Smooth muscle cell (in vitro differentiated cells): Measurements from ENCODE around the gene CCDC148. TPM values are rescaled to one million over a fixed set of nuclear protein-coding genes. Genes with fewer than 3 reads are reported as not detected.

Experiments used
- DNase-seq: peaks from one replicate; lab custom pipeline; 2025; ENCODE audit not compliant: unreplicated experiment; lab: John Stamatoyannopoulos, UW
- H2AFZ ChIP-seq: fragments of 200-600 bp; sonication (generic); 2 replicates; pipeline ENCODE4 v1.6.0; 2016; ENCODE audit warnings: antibody characterized with exemption, low read depth, mild to moderate bottlenecking
- H3F3A ChIP-seq: fragments of 200-600 bp; sonication (generic); 2 replicates; pipeline ENCODE4 v1.6.0; 2017; ENCODE audit warnings: antibody characterized with exemption, low read depth
- H3K27ac ChIP-seq: fragments of 200-600 bp; sonication (generic); 2 replicates; pipeline ENCODE4 v1.5.1; 2016; ENCODE audit warnings: low read depth, mild to moderate bottlenecking
- H3K27me3 ChIP-seq: fragments of 200-600 bp; sonication (generic); 2 replicates; pipeline ENCODE4 v1.6.1; 2016; ENCODE audit warnings: low read depth, mild to moderate bottlenecking
- H3K36me3 ChIP-seq: fragments of 200-600 bp; sonication (generic); 2 replicates; pipeline ENCODE4 v1.5.1; 2016; ENCODE audit warnings: low read depth
- H3K4me1 ChIP-seq: fragments of 200-600 bp; sonication (generic); 2 replicates; pipeline ENCODE4 v1.5.1; 2016; ENCODE audit warnings: low read depth
- H3K4me2 ChIP-seq: fragments of 200-600 bp; sonication (generic); 2 replicates; pipeline ENCODE4 v1.6.0; 2016; ENCODE audit warnings: mild to moderate bottlenecking
- H3K4me3 ChIP-seq: fragments of 200-600 bp; sonication (generic); 2 replicates; pipeline ENCODE4 v1.5.1; 2016; ENCODE audit warnings: mild to moderate bottlenecking
- H3K79me2 ChIP-seq: fragments of 200-600 bp; sonication (generic); 2 replicates; pipeline ENCODE4 v1.6.0; 2016; ENCODE audit warnings: low read depth, mild to moderate bottlenecking
- H3K9ac ChIP-seq: fragments of 200-600 bp; sonication (generic); 2 replicates; pipeline ENCODE4 v1.6.0; 2016; ENCODE audit warnings: low read depth
- H3K9me3 ChIP-seq: fragments of 200-600 bp; sonication (generic); replicated peaks from 2 replicates; pipeline ENCODE4 v1.5.1; 2016; ENCODE audit warnings: low read depth
- H4K20me1 ChIP-seq: fragments of 200-600 bp; sonication (generic); 2 replicates; pipeline ENCODE4 v1.6.0; 2016; ENCODE audit warnings: low read depth
- CTCF ChIP-seq: fragments of 200-600 bp; sonication (generic); IDR thresholded peaks from 2 replicates; pipeline ENCODE4 v1.5.1; 2017; ENCODE audit warnings: borderline replicate concordance, mild to moderate bottlenecking, antibody characterized with exemption; ENCODE audit not compliant: insufficient read depth, poor library complexity, severe bottlenecking
- WGBS: methylation state at CpG from one replicate; pipeline ENCODE4 v1.1.7; 2016; ENCODE audit warnings: low lambda C conversion rate; 5-methylcytosine and 5-hydroxymethylcytosine counted together
- polyA plus RNA-seq: library from polyadenylated mRNA; unstranded; fragments of >200 nt; fragmentation: Nextera tagmentation; extraction: Ambion mirVana; gene quantifications from 2 replicates; pipeline ENCODE4 v1.2.1, GENCODE V29; 2016
- total RNA-seq: library from RNA; depleted of rRNA; stranded (reverse); fragments of >200 nt; gene quantifications from 2 replicates; pipeline ENCODE4 v1.2.3, GENCODE V29; 2014

CCDC148 gene
- total and polyA plus RNA-seq, 2 experiments from 2014 or later = 0.09 TPM; not detected in 1

- no peak for DNase-seq
- WGBS = 46% methylated on average over 2 of the region's 2 CpGs
- Histone ChIP-seq H3K4me2 (no peak overlapping the region), H3K79me2 (no peaks in the 10 kb centered on the region), H2AFZ (no peak overlapping the region), H3F3A (no peaks in the 10 kb centered on the region), H3K4me1 (peaks cover 4% of the 10 kb centered on the region), H3K9ac (no peak overlapping the region), H3K36me3 (no peaks in the 10 kb centered on the region), H3K4me3 (no peak overlapping the region), H4K20me1 (no peaks in the 10 kb centered on the region), H3K27ac (no peak overlapping the region), H3K27me3 (no peaks in the 10 kb centered on the region), H3K9me3 (no peaks in the 10 kb centered on the region)
- TF ChIP-seq CTCF = no peak
Measured at GRCh38 chr2:158213773-158214172, 242.8 kb downstream of the CCDC148 start.

GRCh38 chr2:158212301-158212700 is 244.3 kb downstream of the CCDC148 start:
- Histone ChIP-seq H2AFZ (no peak overlapping the region), H3K27me3 (no peaks in the 10 kb centered on the region), H3K4me2 (no peak overlapping the region), H3K9ac (no peak overlapping the region), H3K9me3 (no peaks in the 10 kb centered on the region), H3K4me1 (peaks cover 4% of the 10 kb centered on the region), H3F3A (no peaks in the 10 kb centered on the region), H3K27ac (no peak overlapping the region), H3K36me3 (no peaks in the 10 kb centered on the region), H4K20me1 (no peaks in the 10 kb centered on the region), H3K79me2 (no peaks in the 10 kb centered on the region), H3K4me3 (no peak overlapping the region)
- no peak for TF ChIP-seq CTCF
- WGBS = 89% methylated on average over 2 of the region's 2 CpGs
- no peak for DNase-seq

GRCh38 chr2:158211502-158211901 is 245.1 kb downstream of the CCDC148 start:
- H2AFZ ChIP-seq = no peak overlapping the region
- H3K4me3 ChIP-seq = no peak overlapping the region
- no peak overlapping the region for H3K27ac ChIP-seq
- no peaks in the 10 kb centered on the region for H4K20me1 ChIP-seq
- no peak for TF ChIP-seq CTCF
- WGBS = 67% methylated on average over 2 of the region's 2 CpGs
- H3K4me1 ChIP-seq = peaks cover 4% of the 10 kb centered on the region
- DNase-seq = no peak
- H3K9ac ChIP-seq = no peak overlapping the region
- H3F3A ChIP-seq = no peaks in the 10 kb centered on the region
- no peaks in the 10 kb centered on the region for H3K27me3 ChIP-seq
- no peaks in the 10 kb centered on the region for H3K79me2 ChIP-seq
- no peak overlapping the region for H3K4me2 ChIP-seq
- H3K36me3 ChIP-seq = no peaks in the 10 kb centered on the region
- H3K9me3 ChIP-seq = no peaks in the 10 kb centered on the region

- no peaks in the 10 kb centered on the region for H3K79me2 ChIP-seq
- 92% methylated on average over 1 of the region's 1 CpG for WGBS
- peaks cover 3% of the 10 kb centered on the region for H3K4me1 ChIP-seq
Measured at GRCh38 chr2:158207354-158207753, 249.2 kb downstream of the CCDC148 start.

More at GRCh38 chr2:158207354-158207753, 249.2 kb downstream of the CCDC148 start:
- TF ChIP-seq CTCF = no peak
- Histone ChIP-seq H4K20me1 (no peaks in the 10 kb centered on the region), H3K4me3 (no peak overlapping the region), H3K27me3 (no peaks in the 10 kb centered on the region), H2AFZ (no peak overlapping the region), H3K36me3 (no peaks in the 10 kb centered on the region), H3K27ac (no peak overlapping the region), H3F3A (no peaks in the 10 kb centered on the region), H3K9ac (no peak overlapping the region), H3K4me2 (no peak overlapping the region), H3K9me3 (no peaks in the 10 kb centered on the region)
- no peak for DNase-seq
